ENCODE results near the gene PJA1. TPM values are rescaled to one million over a fixed set of nuclear protein-coding genes. Genes with fewer than 3 reads are reported as not detected.

The PJA1 gene
- total RNA-seq, 6 experiments from 2014 or later, result 3.9 to 10.4 (median 6.7) TPM

DNA sequence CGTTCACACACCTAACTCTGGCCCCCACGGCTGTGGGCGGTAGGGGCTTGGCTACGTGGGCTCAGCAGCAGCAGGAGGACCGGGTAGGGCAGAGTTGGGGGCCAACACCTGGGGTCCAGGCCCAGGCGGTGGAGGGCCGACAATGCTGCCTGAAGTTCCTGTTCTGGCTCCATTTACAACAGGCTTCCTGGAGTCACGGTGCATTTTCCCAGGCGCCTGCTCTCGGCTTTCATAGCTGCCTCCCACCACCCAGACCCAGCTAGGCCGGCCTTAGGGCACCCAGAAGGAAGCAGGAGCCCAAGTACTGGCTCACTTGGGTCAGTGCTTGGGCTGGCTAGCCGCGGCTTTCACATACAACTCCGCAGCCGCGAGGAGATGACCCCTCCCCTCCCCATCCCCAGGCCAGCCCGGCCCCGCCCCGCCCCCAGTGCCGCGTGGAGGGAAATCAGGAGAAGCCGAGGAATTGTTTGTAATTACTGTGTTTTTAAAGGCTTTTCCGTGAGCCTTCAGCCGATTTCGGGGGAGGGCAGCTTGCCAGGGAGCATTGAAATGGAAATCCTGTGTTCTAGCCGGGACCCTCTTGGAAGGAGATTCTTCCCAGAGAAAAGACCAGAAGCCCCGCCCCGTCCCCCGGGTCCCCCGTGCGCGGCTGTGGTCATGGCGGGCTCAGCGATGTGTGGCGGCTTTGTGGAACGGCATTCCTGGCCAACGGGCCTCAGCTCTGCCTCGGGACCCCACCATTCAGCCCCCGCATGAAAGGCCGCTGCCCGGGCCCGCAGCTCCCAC is 28.5 kb downstream of the PJA1 start:
- intact Hi-C loops (cut with DNase I), result no loop called here
- Histone ChIP-seq H3K4me1 (no peaks in the 10 kb centered on the region), H3K4me3 (no peak overlapping the region), H3K27ac (peak overlapping the region in 1 of 3 donors; percentile 21), H3K36me3 (no peaks in the 10 kb centered on the region), H3K9me3 (no peaks in the 10 kb centered on the region), H3K27me3 (peaks cover 0 to 5% of the 10 kb centered on the region in 2 donors)
- TF ChIP-seq, protein P1, sequence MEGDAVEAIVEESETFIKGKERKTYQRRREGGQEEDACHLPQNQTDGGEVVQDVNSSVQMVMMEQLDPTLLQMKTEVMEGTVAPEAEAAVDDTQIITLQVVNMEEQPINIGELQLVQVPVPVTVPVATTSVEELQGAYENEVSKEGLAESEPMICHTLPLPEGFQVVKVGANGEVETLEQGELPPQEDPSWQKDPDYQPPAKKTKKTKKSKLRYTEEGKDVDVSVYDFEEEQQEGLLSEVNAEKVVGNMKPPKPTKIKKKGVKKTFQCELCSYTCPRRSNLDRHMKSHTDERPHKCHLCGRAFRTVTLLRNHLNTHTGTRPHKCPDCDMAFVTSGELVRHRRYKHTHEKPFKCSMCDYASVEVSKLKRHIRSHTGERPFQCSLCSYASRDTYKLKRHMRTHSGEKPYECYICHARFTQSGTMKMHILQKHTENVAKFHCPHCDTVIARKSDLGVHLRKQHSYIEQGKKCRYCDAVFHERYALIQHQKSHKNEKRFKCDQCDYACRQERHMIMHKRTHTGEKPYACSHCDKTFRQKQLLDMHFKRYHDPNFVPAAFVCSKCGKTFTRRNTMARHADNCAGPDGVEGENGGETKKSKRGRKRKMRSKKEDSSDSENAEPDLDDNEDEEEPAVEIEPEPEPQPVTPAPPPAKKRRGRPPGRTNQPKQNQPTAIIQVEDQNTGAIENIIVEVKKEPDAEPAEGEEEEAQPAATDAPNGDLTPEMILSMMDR (IDR thresholded peaks at IDR 0.05), result no peak
- no peak for TF ChIP-seq POLR2A (IDR thresholded peaks at IDR 0.05)
- DNase-seq (no peak), ATAC-seq (peak in 1 of 4 donors; percentile 34)
- 27% methylated on average over 12 of the region's 42 CpGs for WGBS (ENCODE audit: insufficient coverage, low coverage, low lambda C conversion rate, missing lambda C conversion rate)

DNA sequence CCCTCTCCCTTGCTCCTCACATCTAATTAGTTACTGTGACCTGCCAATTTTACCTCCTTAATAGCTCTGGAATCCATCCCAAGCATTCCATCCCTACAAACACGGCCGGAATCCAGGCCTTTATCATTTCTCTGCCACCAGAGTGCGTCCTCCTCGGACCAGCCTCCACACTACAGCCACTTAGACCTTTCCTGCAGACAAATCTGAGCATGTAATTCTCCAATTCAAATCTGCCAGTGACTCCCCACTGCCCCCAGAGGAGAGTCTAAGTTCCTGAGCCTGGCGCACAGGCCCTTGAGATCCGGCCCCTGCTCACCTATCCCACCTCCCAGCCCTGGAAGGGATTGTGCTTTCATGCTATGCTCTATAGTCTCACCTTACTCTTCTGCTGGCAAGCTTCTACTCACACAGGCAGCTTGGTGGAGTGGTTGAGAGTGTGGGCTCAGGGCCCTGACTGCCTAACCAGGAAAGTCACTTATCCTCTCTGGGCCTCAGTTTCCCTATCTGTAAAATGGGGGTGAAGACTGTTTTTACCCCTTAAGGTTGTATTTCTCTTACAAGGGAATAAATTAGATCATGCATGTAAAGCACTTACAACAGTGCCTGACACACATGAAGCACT is 31.2 kb downstream of the PJA1 start:
- intact Hi-C loops (cut with DNase I), result no loop called here
- peaks cover 0 to 5% of the 10 kb centered on the region in 2 donors for H3K27me3 ChIP-seq
- H3K4me3 ChIP-seq, result no peak overlapping the region
- WGBS (ENCODE audit: insufficient coverage, low coverage, low lambda C conversion rate, missing lambda C conversion rate), result 30% methylated on average over 6 of the region's 6 CpGs
- no peak for TF ChIP-seq POLR2A (IDR thresholded peaks at IDR 0.05)
- TF ChIP-seq, protein P1 (IDR thresholded peaks at IDR 0.05), result peak; percentile 23 to 49 (median 36)
- no peaks in the 10 kb centered on the region for H3K4me1 ChIP-seq
- H3K36me3 ChIP-seq, result no peaks in the 10 kb centered on the region
- DNase-seq, result no peak
- H3K9me3 ChIP-seq, result no peaks in the 10 kb centered on the region
- peak; percentile 45 to 88 (median 62) for ATAC-seq
- H3K27ac ChIP-seq, result no peak overlapping the region

DNA sequence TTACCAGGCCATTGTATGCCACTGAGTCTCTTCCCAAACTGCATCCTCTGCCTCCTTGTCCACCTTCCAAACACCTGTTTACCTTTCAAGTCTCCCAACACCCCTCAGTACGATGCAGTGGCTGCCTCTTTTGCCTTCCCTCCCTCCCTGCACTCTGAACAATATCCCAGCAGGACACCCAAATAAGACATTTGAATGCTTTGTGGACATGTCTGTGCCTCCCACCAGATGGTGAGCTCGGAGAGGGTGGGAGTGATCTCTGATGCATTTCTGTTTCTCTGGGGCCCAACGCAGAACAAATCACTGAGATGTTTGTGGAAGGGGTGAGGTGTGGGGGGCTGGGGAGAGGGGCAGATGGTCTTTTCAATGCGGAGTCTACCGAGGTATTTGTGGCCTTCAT is 33.4 kb downstream of the PJA1 start:
- Histone ChIP-seq H3K9me3 (no peaks in the 10 kb centered on the region), H3K4me1 (no peaks in the 10 kb centered on the region), H3K27ac (no peak overlapping the region), H3K27me3 (peaks cover 0 to 5% of the 10 kb centered on the region in 2 donors), H3K36me3 (no peaks in the 10 kb centered on the region), H3K4me3 (no peak overlapping the region)
- DNase-seq (no peak), ATAC-seq (no peak)
- intact Hi-C loops (cut with DNase I), result no loop called here
- WGBS (ENCODE audit: insufficient coverage, low coverage, low lambda C conversion rate, missing lambda C conversion rate), result 44% methylated on average over 5 of the region's 5 CpGs
- TF ChIP-seq POLR2A (IDR thresholded peaks at IDR 0.05), result no peak
- TF ChIP-seq, protein P1 (IDR thresholded peaks at IDR 0.05), result no peak

DNA sequence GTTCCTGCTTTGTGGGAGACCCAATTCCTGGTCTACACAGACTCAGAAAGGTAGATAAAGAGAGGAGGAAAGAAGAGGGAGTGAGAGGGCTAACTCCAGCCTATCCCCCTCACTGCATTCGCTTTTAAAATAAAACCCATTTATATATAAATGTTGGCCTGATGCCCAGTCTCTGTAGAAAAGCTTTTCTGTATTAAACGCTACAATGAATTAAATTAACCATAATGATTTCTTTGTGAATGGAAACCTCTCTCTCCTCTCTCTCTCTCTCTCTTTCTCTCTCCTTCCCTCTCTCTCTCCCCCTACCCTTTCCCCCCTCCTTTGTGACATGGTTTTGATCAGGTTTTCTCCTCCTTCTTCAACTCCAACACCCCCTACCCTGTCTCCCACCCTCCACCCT is 34.8 kb downstream of the PJA1 start:
- no peaks in the 10 kb centered on the region for H3K36me3 ChIP-seq
- H3K27me3 ChIP-seq, result no peaks in the 10 kb centered on the region
- H3K9me3 ChIP-seq, result no peaks in the 10 kb centered on the region
- no peak overlapping the region for H3K27ac ChIP-seq
- no peak overlapping the region for H3K4me3 ChIP-seq
- no peak for ATAC-seq
- 63% methylated on average over 2 of the region's 2 CpGs for WGBS (ENCODE audit: insufficient coverage, low coverage, low lambda C conversion rate, missing lambda C conversion rate)
- no peak for TF ChIP-seq POLR2A (IDR thresholded peaks at IDR 0.05)
- TF ChIP-seq, protein P1 (IDR thresholded peaks at IDR 0.05), result no peak
- no peaks in the 10 kb centered on the region for H3K4me1 ChIP-seq
- no peak for DNase-seq
- intact Hi-C loops (cut with DNase I), result no loop called here

Measured in right lobe of liver (tissue), 6 donors.